Pancreas (tissue), 10 donors: ENCODE results near the gene SLC24A4. TPM values are rescaled to one million over a fixed set of nuclear protein-coding genes. Genes with fewer than 3 reads are reported as not detected.

Experiments
- ATAC-seq, 4 donors: fragments of 200-7000 bp; cut with Tn5 transposase; one replicate each; pipeline versions ENCODE4 v1.8.0 to v1.9.1; 2020; ENCODE audit warnings: mild to moderate bottlenecking in 4 of 4, moderate library complexity in 4 of 4
- DNase-seq, 6 donors: peaks; one replicate each; pipeline ENCODE4 v3.0.0-alpha.2; 2020
- FAIRE-seq: peaks from 2 replicates; lab custom pipeline; 2012; peaks lifted over from hg19 to GRCh38; lab: Jason Lieb, UNC
- H3K27ac ChIP-seq, 4 donors: fragments of 200-600 bp; sonication (generic); 1 replicate in 3 of 4; 2 replicates in 1 of 4; pipeline versions ENCODE4 v1.5.0 to v1.8.0; 2020
- H3K27me3 ChIP-seq, 4 donors: fragments of 200-600 bp; one replicate each; pipeline ENCODE4 v1.8.0; 2021
- H3K36me3 ChIP-seq, 3 donors: fragments of 200-600 bp; sonication (generic) in 1 of 3; one replicate each; pipeline versions ENCODE4 v1.5.0 to v1.8.0; 2020 to 2021
- H3K4me1 ChIP-seq, 3 donors: fragments of 200-600 bp; one replicate each; pipeline ENCODE4 v1.8.0; 2021
- H3K4me3 ChIP-seq, 4 donors: fragments of 200-600 bp; sonication (generic) in 2 of 4; one replicate each; pipeline versions ENCODE4 v1.5.0 to v1.8.0; 2020 to 2021
- H3K9me3 ChIP-seq, 4 donors: fragments of 200-600 bp; one replicate each; pipeline ENCODE4 v1.8.0; 2021
- CTCF ChIP-seq, 4 donors: fragments of 200-600 bp; sonication (generic) in 3 of 4; IDR thresholded peaks; one replicate each; pipeline versions ENCODE4 v1.5.0 to v1.8.0; 2021; ENCODE audit warnings: antibody characterized with exemption in 4 of 4
- WGBS, 2 donors: extraction: QIAGEN DNeasy Blood & Tissue Kit; methylation state at CpG; one replicate each; pipeline ENCODE4 v1.1.7; 2013; 5-methylcytosine and 5-hydroxymethylcytosine counted together
- intact Hi-C, 3 donors: fragments of 100-400 bp; cut with DNase I; formaldehyde crosslinking; loops; one replicate each; pipeline versions ENCODE4 v1.11.1 to v1.14.2; 2022
- polyA plus RNA-seq, 2 donors: library from polyadenylated mRNA; stranded (reverse); fragments of 200-250 nt; gene quantifications; one replicate each; pipeline ENCODE4 v1.2.3, GENCODE V29; 2013
- total RNA-seq, 6 donors: library from RNA; stranded (reverse); fragmentation: NEBNext Ultra II Directional in 4 of 6; extraction: Animal tissue kit (Norgen Biotek cat#: 25700) in 4 of 6; gene quantifications; one replicate each; pipeline versions ENCODE4 v1.2.1 to v1.2.4, GENCODE V29; 2021 to 2023
- donor health status: healthy with polysubstance abuse.
- donor health status: DM: no; HTN: no; CAD: no; lungs with moderate emphysema.
- donor health status: DM: no; HTN: no; CAD: no.
- donor health status: control.
- donor health status: control.
- donor health status: Bipolar disorder and iron deficiency.
- donor health status: DM: yes; HTN: yes; CAD: no.
- donor health status: DM: no; HTN: no; CAD: no.
- donor health status: DM: no; HTN: no; CAD: no.
- donor health status: DM: yes; HTN: yes; CAD: no.

SLC24A4 gene
- total and polyA plus RNA-seq, 8 donors, result 0.04 to 0.14 (median 0.07) TPM

- Histone ChIP-seq H3K36me3 (no peaks in the 10 kb centered on the region), H3K27ac (no peak overlapping the region), H3K9me3 (no peaks in the 10 kb centered on the region), H3K27me3 (no peaks in the 10 kb centered on the region), H3K4me1 (no peaks in the 10 kb centered on the region), H3K4me3 (no peak overlapping the region)
- no peak for TF ChIP-seq CTCF (IDR thresholded peaks at IDR 0.05)
- ATAC-seq, result peak in 3 of 4 donors; percentile 17 to 38 (median 21)
- DNase-seq, result no peak
- intact Hi-C loops, result no loop called here
- WGBS, 2 donors, result 22 to 30% methylated on average over 19 of the region's 19 CpGs
- FAIRE-seq, result no peak
Measured at GRCh38 chr14:92460916-92461579, 138.1 kb downstream of the SLC24A4 start.

- FAIRE-seq, result no peak
- no peak for DNase-seq
- WGBS, 2 donors, result 78 to 89% methylated on average over 7 of the region's 7 CpGs
- intact Hi-C loops, result no loop called here
- no peak for TF ChIP-seq CTCF (IDR thresholded peaks at IDR 0.05)
- no peak for ATAC-seq
- H3K4me3 ChIP-seq, result no peak overlapping the region
- no peaks in the 10 kb centered on the region for H3K9me3 ChIP-seq
- no peaks in the 10 kb centered on the region for H3K27me3 ChIP-seq
- H3K36me3 ChIP-seq, result no peaks in the 10 kb centered on the region
- no peak overlapping the region for H3K27ac ChIP-seq
- no peaks in the 10 kb centered on the region for H3K4me1 ChIP-seq
Measured at GRCh38 chr14:92461891-92462290, 138.9 kb downstream of the SLC24A4 start.

GRCh38 chr14:92462568-92462967 lies 139.6 kb downstream of the SLC24A4 start:
- H3K4me3 ChIP-seq, result no peak overlapping the region
- FAIRE-seq (no peak), ATAC-seq (no peak), DNase-seq (no peak)
- H3K4me1 ChIP-seq, result no peaks in the 10 kb centered on the region
- H3K27ac ChIP-seq, result no peak overlapping the region
- no peaks in the 10 kb centered on the region for H3K27me3 ChIP-seq
- intact Hi-C loops, result no loop called here
- H3K9me3 ChIP-seq, result no peaks in the 10 kb centered on the region
- 76 to 84% methylated on average over 4 of the region's 4 CpGs for WGBS, 2 donors
- no peak for TF ChIP-seq CTCF (IDR thresholded peaks at IDR 0.05)
- H3K36me3 ChIP-seq, result no peaks in the 10 kb centered on the region

GRCh38 chr14:92463141-92463540 lies 140.2 kb downstream of the SLC24A4 start:
- intact Hi-C loops, result no loop called here
- WGBS, 2 donors, result 58 to 60% methylated on average over 12 of the region's 12 CpGs
- ATAC-seq, result no peak

More at GRCh38 chr14:92463141-92463540, 140.2 kb downstream of the SLC24A4 start:
- no peak for FAIRE-seq
- no peaks in the 10 kb centered on the region for H3K4me1 ChIP-seq
- no peak overlapping the region for H3K4me3 ChIP-seq
- no peaks in the 10 kb centered on the region for H3K9me3 ChIP-seq
- DNase-seq, result no peak
- H3K27ac ChIP-seq, result no peak overlapping the region
- no peaks in the 10 kb centered on the region for H3K27me3 ChIP-seq
- no peaks in the 10 kb centered on the region for H3K36me3 ChIP-seq
- TF ChIP-seq CTCF (IDR thresholded peaks at IDR 0.05), result no peak
